IMR-90 (cell line): Measurements from ENCODE around the gene HOXA13. TPM values are rescaled to one million over a fixed set of nuclear protein-coding genes. Genes with fewer than 3 reads are reported as not detected.

Experiments used
- ATAC-seq: fragments of 200-7000 bp; cut with Tn5 transposase; 2 replicates; pipeline ENCODE4 v1.9.1; 2020; ENCODE audit warnings: low read depth, mild to moderate bottlenecking, moderate library complexity
- BruUV-seq: library from RNA; stranded (reverse); fragments of 400-500 nt; replicated peaks from 2 replicates; lab custom pipeline; 2021; lab: Mats Ljungman, UMichigan
- CTCF ChIA-PET: fragments of 300-600 bp; formaldehyde crosslinking; extraction: SDS; loops from one replicate; lab custom pipeline; 2021; ENCODE audit warnings: antibody characterized with exemption; lab: Yijun Ruan, JAX
- POLR2A ChIA-PET: fragments of 300-600 bp; sonication (Branson Sonifier 250); formaldehyde crosslinking; loops from one replicate; lab custom pipeline; 2022; ENCODE audit warnings: antibody characterized with exemption; ENCODE audit not compliant: unreplicated experiment; lab: Charles Lee
- DNase-seq: peaks from one replicate; pipeline ENCODE4 v3.0.0; 2013
- H2AFZ ChIP-seq: replicated peaks from 2 replicates; pipeline ENCODE3; 2013; ENCODE audit warnings: low read length, mild to moderate bottlenecking; ENCODE audit not compliant: poor library complexity
- H2AK5ac ChIP-seq: 2 replicates; pipeline ENCODE4 v1.6.1; 2013; ENCODE audit warnings: low read depth, low read length, inconsistent platforms
- H2AK9ac ChIP-seq: replicated peaks from 2 replicates; pipeline ENCODE3; 2013; ENCODE audit warnings: mild to moderate bottlenecking, low read depth, low read length, moderate library complexity; ENCODE audit not compliant: poor library complexity
- H2BK120ac ChIP-seq: 2 replicates; pipeline ENCODE4 v1.6.1; 2013; ENCODE audit warnings: low read depth, low read length, inconsistent platforms
- H2BK15ac ChIP-seq: 3 replicates; pipeline ENCODE4 v1.6.1; 2013; ENCODE audit warnings: low read depth, low read length, inconsistent platforms
- H2BK20ac ChIP-seq: 2 replicates; pipeline ENCODE4 v1.6.1; 2013; ENCODE audit warnings: low read depth, mild to moderate bottlenecking, inconsistent platforms, low read length, moderate library complexity
- H2BK5ac ChIP-seq: 2 replicates; pipeline ENCODE4 v1.6.1; 2013; ENCODE audit warnings: mild to moderate bottlenecking, low read depth, low read length, inconsistent platforms; ENCODE audit not compliant: poor library complexity, severe bottlenecking
- H3K14ac ChIP-seq: replicated peaks from 2 replicates; pipeline ENCODE4 v1.6.1; 2013; ENCODE audit warnings: low read depth, low read length, inconsistent platforms
- H3K18ac ChIP-seq: 2 replicates; pipeline ENCODE4 v1.6.1; 2013; ENCODE audit warnings: low read depth, low read length, control low read depth
- H3K23ac ChIP-seq: 2 replicates; pipeline ENCODE4 v1.6.1; 2013; ENCODE audit warnings: low read depth, low read length, inconsistent platforms
- H3K27ac ChIP-seq: 2 replicates; pipeline ENCODE4 v1.5.1; 2013; ENCODE audit warnings: mild to moderate bottlenecking, control low read depth, low read length; ENCODE audit not compliant: insufficient read depth
- H3K27me3 ChIP-seq: 2 replicates; pipeline ENCODE4 v1.6.1; 2013; ENCODE audit warnings: low read length; ENCODE audit not compliant: control insufficient read depth, insufficient read depth
- H3K36me3 ChIP-seq: 2 replicates; pipeline ENCODE4 v1.6.1; 2013; ENCODE audit warnings: low read length, mixed read lengths; ENCODE audit not compliant: control insufficient read depth, insufficient read depth
- H3K4ac ChIP-seq: 2 replicates; pipeline ENCODE4 v1.6.1; 2013; ENCODE audit warnings: low read depth, low read length, inconsistent platforms
- H3K4me1 ChIP-seq: 2 replicates; pipeline ENCODE4 v1.6.1; 2013; ENCODE audit warnings: low read length, mixed read lengths; ENCODE audit not compliant: control insufficient read depth, insufficient read depth
- H3K4me2 ChIP-seq: 2 replicates; pipeline ENCODE4 v1.6.1; 2013; ENCODE audit warnings: low read depth, mild to moderate bottlenecking, control low read depth, low read length, moderate library complexity
- H3K4me3 ChIP-seq: 2 replicates; pipeline ENCODE4 v1.5.1; 2013; ENCODE audit warnings: low read depth, mild to moderate bottlenecking, control low read depth, low read length, moderate library complexity; ENCODE audit not compliant: insufficient read depth
- H3K56ac ChIP-seq: 2 replicates; pipeline ENCODE4 v1.6.1; 2013; ENCODE audit warnings: low read length, inconsistent platforms; ENCODE audit not compliant: insufficient read depth; ENCODE audit errors: extremely low read depth
- H3K79me1 ChIP-seq, 2 experiments: 2 replicates each; pipeline ENCODE4 v1.6.1; 2013; ENCODE audit warnings: low read length in 2 of 2, inconsistent platforms in 1 of 2, low read depth in 1 of 2
- H3K9ac ChIP-seq: 2 replicates; pipeline ENCODE4 v1.6.1; 2013; ENCODE audit warnings: low read depth, low read length, control low read depth
- H3K9me1 ChIP-seq: 2 replicates; pipeline ENCODE4 v1.6.1; 2013; ENCODE audit warnings: low read length, inconsistent platforms; ENCODE audit not compliant: insufficient read depth
- H3K9me3 ChIP-seq: 2 replicates; pipeline ENCODE4 v1.6.1; 2013; ENCODE audit warnings: low read length; ENCODE audit not compliant: control insufficient read depth, insufficient read depth
- H4K20me1 ChIP-seq: 2 replicates; pipeline ENCODE4 v1.6.1; 2013; ENCODE audit warnings: low read length, inconsistent platforms; ENCODE audit not compliant: insufficient read depth
- H4K5ac ChIP-seq: 2 replicates; pipeline ENCODE4 v1.6.1; 2013; ENCODE audit warnings: mild to moderate bottlenecking, low read depth, low read length, control low read depth
- H4K8ac ChIP-seq, 2 experiments: 2 replicates each; pipeline ENCODE4 v1.6.1; 2013; ENCODE audit warnings: low read depth in 2 of 2, low read length in 2 of 2, control low read depth in 1 of 2, inconsistent platforms in 1 of 2
- H4K91ac ChIP-seq: 2 replicates; pipeline ENCODE4 v1.6.1; 2013; ENCODE audit warnings: low read depth, low read length, inconsistent platforms; ENCODE audit not compliant: insufficient read depth
- CEBPB ChIP-seq: IDR thresholded peaks from 2 replicates; pipeline ENCODE4 v1.6.1; 2012; ENCODE audit warnings: low read depth, low read length, improper control_type of control experiment
- CHD1 ChIP-seq: IDR thresholded peaks from 2 replicates; pipeline ENCODE4 v1.6.1; 2012; ENCODE audit warnings: low read depth, low read length, improper control_type of control experiment
- MAFK ChIP-seq: IDR thresholded peaks from 2 replicates; pipeline ENCODE4 v1.6.1; 2012; ENCODE audit warnings: low read depth, low read length, improper control_type of control experiment
- MXI1 ChIP-seq: IDR thresholded peaks from 2 replicates; pipeline ENCODE4 v1.6.1; 2012; ENCODE audit warnings: low read depth, mild to moderate bottlenecking, low read length, moderate library complexity, borderline replicate concordance
- RAD21 ChIP-seq: IDR thresholded peaks from 2 replicates; pipeline ENCODE4 v1.6.1; 2012; ENCODE audit warnings: low read length, improper control_type of control experiment
- SMC3 ChIP-seq: fragments of 150-350 bp; IDR thresholded peaks from 2 replicates; pipeline ENCODE4 v1.6.1; 2016; ENCODE audit warnings: low read depth, mild to moderate bottlenecking, antibody characterized with exemption, low read length, moderate library complexity
- WGBS, 2 experiments: methylation state at CpG; one replicate each; pipeline versions ENCODE4 v1.1.5 to v1.1.7; 2013; ENCODE audit warnings: missing lambda C conversion rate in 2 of 2; ENCODE audit not compliant: insufficient read length in 1 of 2; ENCODE audit errors: extremely low coverage in 2 of 2; 5-methylcytosine and 5-hydroxymethylcytosine counted together
- dilution Hi-C: fragments of 300-500 bp; cut with HindIII; formaldehyde crosslinking; loops from one replicate; pipeline ENCODE4 v1.14.3; 2018; ENCODE audit warnings: low sequenced_read_pairs; ENCODE audit not compliant: unreplicated experiment
- in situ Hi-C: fragments of 300-500 bp; cut with MboI; formaldehyde crosslinking; loops from 3 replicates; pipeline ENCODE4 v1.14.3; 2019; ENCODE audit warnings: low sequenced_read_pairs, inconsistent platforms, mixed read lengths
- intact Hi-C: fragments of 100-400 bp; cut with micrococcal nuclease; formaldehyde crosslinking; loops from 2 replicates; pipeline ENCODE4 v1.10.0; 2022
- polyA plus RNA-seq, 3 experiments: library from polyadenylated mRNA; depleted of rRNA; stranded (reverse); fragments of >200 nt; gene quantifications; 2 replicates each; pipeline ENCODE4 v1.2.3, GENCODE V29; 2012; ENCODE audit warnings: low replicate concordance in 1 of 3
- total RNA-seq: library from RNA; depleted of rRNA; stranded (reverse); fragments of >200 nt; gene quantifications from 2 replicates; pipeline ENCODE4 v1.2.3, GENCODE V29; 2012
- TF ChIP-seq, protein P1 (sequence below): fragments of 150-350 bp; IDR thresholded peaks from 2 replicates; pipeline ENCODE4 v1.6.1; 2017; ENCODE audit warnings: mild to moderate bottlenecking, antibody characterized with exemption, low read length, low read depth

The HOXA13 gene
- total and polyA plus RNA-seq, 2 of the 4 experiments (the other 2 are of a cell fraction): not detected

GRCh38 chr7:27191833-27192545, 7.9 kb downstream of the HOXA13 start:
- ATAC-seq: no peak

More at GRCh38 chr7:27191833-27192545, 7.9 kb downstream of the HOXA13 start:
- Histone ChIP-seq H2BK15ac (no peak overlapping the region), H3K9me3 (peaks cover 16% of the 10 kb centered on the region; the same call in 1 of the 2 replicates), H4K91ac (no peak overlapping the region), H3K4me3 (no peak overlapping the region), H2AFZ (no peak overlapping the region), H3K27ac (no peak overlapping the region), H3K36me3 (no peaks in the 10 kb centered on the region), H2BK120ac (no peak overlapping the region), H4K5ac (no peak overlapping the region), H3K9ac (no peak overlapping the region), H3K27me3 (peaks cover 90% of the 10 kb centered on the region), H3K9me1 (no peaks in the 10 kb centered on the region), H2BK5ac (no peak overlapping the region), H2AK9ac (no peak overlapping the region), H3K4me1 (peaks cover 1% of the 10 kb centered on the region; the same call in 1 of the 2 replicates), H3K56ac (no peak overlapping the region), H3K23ac (no peak overlapping the region), H3K79me1 (no peaks in the 10 kb centered on the region), H3K14ac (no peak overlapping the region), H2BK20ac (no peak overlapping the region), H2AK5ac (no peak overlapping the region), H3K18ac (no peak overlapping the region), H3K4ac (no peak overlapping the region), H3K4me2 (no peak overlapping the region), H4K20me1 (peaks cover 8% of the 10 kb centered on the region; the same call in 1 of the 2 replicates), H4K8ac (no peak overlapping the region)
- CTCF ChIA-PET: interaction anchor here (0.7 to 1.3 kb wide), 2 partner anchors 12 to 583 kb away, joined by 3 read pairs; no protein-coding TSS in a partner anchor
- no peak for DNase-seq
- dilution Hi-C loops: no loop called here
- POLR2A ChIA-PET: no interaction called here
- 10% methylated on average over 10 of the region's 42 CpGs; no CpG with 5 or more reads in 1 of the 2 experiments for WGBS, 2 experiments
- intact Hi-C loops: loop anchor here (10.0 kb wide), 4 partner anchors 553 to 1913 kb away; partner anchors contain the start of gene TAX1BP1
- in situ Hi-C loops: loop anchor here (10.0 kb wide), 1 partner anchor 883 kb away; no protein-coding TSS in a partner anchor
- no peak for TF ChIP-seq MXI1
- no peak for TF ChIP-seq MAFK
- no peak for TF ChIP-seq SMC3
- no peak for TF ChIP-seq CEBPB
- no peak for TF ChIP-seq CHD1
- TF ChIP-seq RAD21: no peak
- TF ChIP-seq, protein P1, sequence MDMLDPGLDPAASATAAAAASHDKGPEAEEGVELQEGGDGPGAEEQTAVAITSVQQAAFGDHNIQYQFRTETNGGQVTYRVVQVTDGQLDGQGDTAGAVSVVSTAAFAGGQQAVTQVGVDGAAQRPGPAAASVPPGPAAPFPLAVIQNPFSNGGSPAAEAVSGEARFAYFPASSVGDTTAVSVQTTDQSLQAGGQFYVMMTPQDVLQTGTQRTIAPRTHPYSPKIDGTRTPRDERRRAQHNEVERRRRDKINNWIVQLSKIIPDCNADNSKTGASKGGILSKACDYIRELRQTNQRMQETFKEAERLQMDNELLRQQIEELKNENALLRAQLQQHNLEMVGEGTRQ: no peak
- no TSS peak for BruUV-seq
